Muscle layer of colon (tissue), 2 donors: ENCODE results near the gene CD101.

Source experiments
- H3K27ac ChIP-seq: one replicate; pipeline ENCODE4 v1.7.0; 2013; ENCODE audit warnings: low read depth, mild to moderate bottlenecking, low read length, moderate library complexity
- H3K27me3 ChIP-seq, 2 donors: one replicate each; pipeline ENCODE4 v1.7.0; 2013; ENCODE audit warnings: low read length in 2 of 2, mild to moderate bottlenecking in 2 of 2; ENCODE audit not compliant: insufficient read depth in 2 of 2, control insufficient read depth in 1 of 2
- H3K36me3 ChIP-seq: one replicate; pipeline ENCODE4 v1.7.0; 2013; ENCODE audit warnings: mild to moderate bottlenecking, low read length; ENCODE audit not compliant: insufficient read depth
- H3K4me1 ChIP-seq: one replicate; pipeline ENCODE4 v1.7.0; 2013; ENCODE audit warnings: mild to moderate bottlenecking, low read length; ENCODE audit not compliant: insufficient read depth
- H3K4me3 ChIP-seq, 2 donors: one replicate each; pipeline ENCODE4 v1.7.0; 2013; ENCODE audit warnings: low read length in 2 of 2, low read depth in 1 of 2, mild to moderate bottlenecking in 1 of 2, moderate library complexity in 1 of 2
- H3K9ac ChIP-seq: one replicate; pipeline ENCODE4 v1.7.0; 2013; ENCODE audit warnings: low read length
- H3K9me3 ChIP-seq: one replicate; pipeline ENCODE4 v1.7.0; 2013; ENCODE audit warnings: mild to moderate bottlenecking, low read length
- donor health status: abdominal sarcoma.
- donor health status: Adenocarcinoma of cecum.

CD101 gene

DNA sequence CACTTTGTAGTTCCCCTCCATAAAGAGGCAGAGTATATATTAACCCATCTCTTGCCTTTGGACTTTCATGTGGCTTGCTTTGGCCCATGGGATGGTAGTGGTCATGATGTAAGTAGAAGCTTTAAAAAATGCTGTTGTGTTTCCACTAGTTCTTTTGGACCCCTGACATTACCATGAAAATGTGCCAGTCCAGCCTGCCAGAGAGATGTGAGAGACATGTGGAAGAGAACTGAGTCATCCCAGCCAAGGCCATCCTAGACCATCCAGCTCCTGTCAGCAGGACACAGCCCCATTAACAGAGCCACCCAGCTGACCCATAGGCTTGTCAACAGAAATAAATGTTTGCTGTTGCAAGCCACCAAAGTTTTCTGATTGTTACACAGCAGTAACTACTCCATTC lies 3.9 kb upstream of the CD101 start:
- no peak overlapping the region for H3K27ac ChIP-seq
- no peak overlapping the region for H3K4me3 ChIP-seq
- no peaks in the 10 kb centered on the region for H3K4me1 ChIP-seq
- no peaks in the 10 kb centered on the region for H3K27me3 ChIP-seq
- H3K9me3 ChIP-seq: no peaks in the 10 kb centered on the region
- H3K9ac ChIP-seq: no peak overlapping the region
- H3K36me3 ChIP-seq: no peaks in the 10 kb centered on the region

DNA sequence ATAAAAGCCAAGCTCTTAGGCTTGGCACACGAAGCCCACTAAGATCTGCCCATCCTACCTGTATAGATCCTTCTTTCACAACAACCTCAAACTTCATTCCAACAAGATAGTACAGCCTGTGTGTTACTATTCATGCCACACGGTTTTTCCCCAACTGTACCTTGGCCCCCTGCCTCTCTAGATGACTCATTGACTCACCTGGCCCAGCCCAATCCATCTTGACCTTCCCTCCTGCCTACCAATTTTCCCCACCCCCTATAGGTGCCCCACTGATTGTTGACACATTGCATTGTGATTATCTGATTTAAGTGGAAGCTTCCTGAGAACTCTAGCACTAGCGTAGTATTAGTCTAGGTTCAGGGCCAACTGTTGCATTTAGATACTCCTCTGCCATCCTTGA lies 2.0 kb upstream of the CD101 start:
- H3K9me3 ChIP-seq: no peaks in the 10 kb centered on the region
- H3K9ac ChIP-seq: no peak overlapping the region
- H3K27me3 ChIP-seq: no peaks in the 10 kb centered on the region
- no peak overlapping the region for H3K27ac ChIP-seq
- no peaks in the 10 kb centered on the region for H3K4me1 ChIP-seq
- H3K36me3 ChIP-seq: no peaks in the 10 kb centered on the region
- H3K4me3 ChIP-seq: no peak overlapping the region

DNA sequence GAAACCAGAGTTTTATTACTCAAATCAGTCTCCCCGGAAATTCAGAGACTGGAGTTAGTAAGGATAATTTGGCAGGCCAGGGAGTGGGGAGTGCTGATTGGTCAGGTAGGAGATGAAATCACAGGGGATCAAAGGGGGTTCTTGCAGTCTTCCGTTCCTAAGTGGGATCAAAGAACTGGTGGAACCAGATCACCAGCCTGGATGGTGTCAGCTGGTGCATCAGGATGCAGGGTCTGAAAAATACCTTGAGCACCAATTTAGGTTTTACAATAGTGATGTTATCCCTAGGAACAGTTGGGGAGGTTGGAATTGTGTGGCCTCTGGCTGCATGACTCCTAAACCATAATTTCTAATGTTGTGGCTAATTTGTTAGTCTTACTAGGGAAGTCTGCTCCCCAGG lies 1.4 kb upstream of the CD101 start:
- no peak overlapping the region for H3K27ac ChIP-seq

DNA sequence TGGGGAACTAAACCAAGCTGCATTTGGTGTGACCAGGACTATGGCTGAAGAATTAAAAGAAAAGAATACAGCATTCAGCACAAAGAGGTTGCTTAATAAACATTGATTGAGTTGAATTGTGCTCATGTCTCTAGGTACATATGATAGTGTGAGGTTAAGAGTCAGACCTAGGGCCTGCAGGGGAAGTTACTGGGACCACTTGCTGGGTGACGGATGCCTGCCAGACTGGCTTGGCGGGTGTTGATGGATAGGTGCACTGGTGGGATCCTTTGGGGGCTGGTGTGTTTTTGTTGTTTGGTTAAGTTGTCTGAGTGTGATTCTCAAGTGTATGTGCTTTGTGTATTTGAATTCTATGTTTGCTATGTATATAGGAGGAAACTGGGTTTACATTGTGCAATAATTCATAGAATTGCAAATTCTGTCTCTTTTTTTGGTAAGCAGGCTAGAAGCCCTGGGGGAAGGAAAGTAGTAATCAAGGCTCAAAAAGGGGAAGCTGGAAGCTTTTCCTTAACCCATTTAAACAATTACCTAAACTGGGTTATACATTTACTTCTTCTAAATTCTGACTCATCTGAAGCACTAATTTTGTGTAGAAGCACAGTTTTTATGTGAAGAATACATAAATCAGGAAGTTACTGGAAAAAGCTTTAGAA lies 1.8 kb downstream of the CD101 start:
- Histone ChIP-seq H3K4me1 (peaks cover 5% of the 10 kb centered on the region), H3K27me3 (no peaks in the 10 kb centered on the region), H3K4me3 (no peak overlapping the region), H3K9me3 (no peaks in the 10 kb centered on the region), H3K36me3 (no peaks in the 10 kb centered on the region), H3K27ac (no peak overlapping the region), H3K9ac (no peak overlapping the region)

More for the DNA sequence above, 1.4 kb upstream of the CD101 start:
- Histone ChIP-seq H3K9me3 (no peaks in the 10 kb centered on the region), H3K27me3 (no peaks in the 10 kb centered on the region), H3K4me3 (no peak overlapping the region), H3K4me1 (no peaks in the 10 kb centered on the region), H3K9ac (no peak overlapping the region), H3K36me3 (no peaks in the 10 kb centered on the region)

DNA sequence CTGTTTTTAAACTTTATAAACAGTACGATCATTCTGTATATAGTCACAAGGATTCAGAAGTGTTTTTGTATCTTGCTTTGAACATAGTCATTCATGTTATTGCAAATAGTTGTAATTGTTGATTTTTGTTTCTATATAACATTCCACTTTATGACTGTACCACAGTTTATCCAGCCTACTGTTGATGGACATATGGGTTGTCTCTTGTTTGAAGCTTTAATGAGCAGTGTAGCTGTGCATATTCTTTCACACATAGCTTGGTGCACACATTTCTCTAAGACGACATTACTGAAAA lies 6.1 kb downstream of the CD101 start:
- Histone ChIP-seq H3K36me3 (no peaks in the 10 kb centered on the region), H3K27me3 (no peaks in the 10 kb centered on the region), H3K9me3 (no peaks in the 10 kb centered on the region), H3K4me1 (peaks cover 5% of the 10 kb centered on the region), H3K27ac (no peak overlapping the region), H3K9ac (no peak overlapping the region), H3K4me3 (no peak overlapping the region)

DNA sequence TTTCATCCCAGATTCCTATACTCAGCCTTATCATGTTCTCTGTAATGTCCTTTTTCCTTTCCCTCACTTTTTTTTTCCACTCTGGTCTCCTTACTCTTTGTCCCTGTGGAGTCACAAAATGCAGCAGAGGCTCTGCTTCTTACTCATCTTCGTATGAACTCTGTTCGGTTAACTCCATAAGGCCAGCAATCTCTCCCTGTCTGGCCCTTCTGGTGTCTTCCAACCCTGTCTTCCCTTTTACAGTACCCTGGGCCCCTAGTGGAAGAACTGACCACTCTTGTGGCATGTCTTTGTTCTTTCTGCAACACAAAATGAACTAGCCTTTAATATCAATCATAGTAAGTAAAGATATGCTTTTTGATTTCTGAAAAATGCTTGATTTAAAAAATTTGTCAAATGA lies 7.1 kb downstream of the CD101 start:
- no peak overlapping the region for H3K27ac ChIP-seq
- no peak overlapping the region for H3K4me3 ChIP-seq
- H3K9me3 ChIP-seq: no peaks in the 10 kb centered on the region
- H3K9ac ChIP-seq: no peak overlapping the region
- no peaks in the 10 kb centered on the region for H3K27me3 ChIP-seq
- peaks cover 5% of the 10 kb centered on the region for H3K4me1 ChIP-seq
- no peaks in the 10 kb centered on the region for H3K36me3 ChIP-seq

DNA sequence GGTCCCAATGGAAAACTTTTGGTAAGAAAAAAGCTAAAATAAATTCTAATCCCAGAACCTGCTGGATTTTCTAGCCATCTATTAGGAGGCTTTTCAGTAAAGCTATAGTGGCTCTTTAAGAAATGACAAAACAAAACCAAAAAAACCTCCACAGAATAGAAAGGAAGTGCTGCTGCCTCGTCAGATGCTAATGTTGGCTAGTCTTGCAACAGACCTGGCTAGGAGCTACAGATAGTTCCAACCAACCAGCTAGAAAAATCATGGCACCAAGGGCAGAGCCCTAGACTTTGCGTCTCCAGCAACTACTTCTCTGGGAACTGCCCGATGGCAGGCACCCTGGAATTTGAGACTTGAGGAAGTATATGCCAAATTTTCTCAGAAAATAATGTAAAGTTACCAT lies 7.6 kb downstream of the CD101 start:
- Histone ChIP-seq H3K4me1 (peaks cover 5% of the 10 kb centered on the region), H3K9me3 (no peaks in the 10 kb centered on the region), H3K27me3 (no peaks in the 10 kb centered on the region), H3K27ac (no peak overlapping the region), H3K36me3 (no peaks in the 10 kb centered on the region), H3K4me3 (no peak overlapping the region), H3K9ac (no peak overlapping the region)

DNA sequence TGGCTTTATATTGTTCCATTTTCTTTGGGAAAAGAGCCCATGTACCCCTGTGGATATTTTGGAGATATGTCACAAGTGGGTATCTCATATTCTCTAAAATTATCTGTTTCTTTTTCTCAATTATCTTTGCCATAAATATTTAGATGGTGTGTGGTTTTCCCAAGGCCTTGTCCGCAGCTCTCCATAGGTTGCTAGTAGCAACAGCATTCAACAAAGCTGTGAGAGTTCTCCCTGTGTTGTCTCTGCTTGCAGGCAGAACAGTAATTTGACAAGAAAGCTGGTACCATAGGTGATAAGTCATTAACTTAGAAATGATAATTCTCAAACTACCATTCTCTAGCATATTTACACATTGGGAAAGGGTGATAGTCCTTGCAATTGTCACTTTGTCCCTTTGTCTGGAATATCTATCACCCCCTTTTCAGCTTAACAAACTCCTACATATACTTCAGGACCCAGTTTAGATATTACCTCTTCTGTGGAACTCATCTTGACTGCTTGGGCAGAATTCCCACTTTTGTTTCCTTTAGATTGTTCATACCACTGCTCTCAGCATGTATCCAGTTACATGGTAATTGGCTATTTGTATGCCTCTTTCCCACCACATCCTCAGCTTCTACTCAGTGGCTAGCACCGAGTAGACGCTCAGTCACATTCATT lies 8.9 kb downstream of the CD101 start:
- no peaks in the 10 kb centered on the region for H3K9me3 ChIP-seq
- H3K27me3 ChIP-seq: no peaks in the 10 kb centered on the region
- no peak overlapping the region for H3K9ac ChIP-seq
- no peaks in the 10 kb centered on the region for H3K36me3 ChIP-seq
- no peak overlapping the region for H3K27ac ChIP-seq
- peaks cover 5% of the 10 kb centered on the region for H3K4me1 ChIP-seq
- no peak overlapping the region for H3K4me3 ChIP-seq

DNA sequence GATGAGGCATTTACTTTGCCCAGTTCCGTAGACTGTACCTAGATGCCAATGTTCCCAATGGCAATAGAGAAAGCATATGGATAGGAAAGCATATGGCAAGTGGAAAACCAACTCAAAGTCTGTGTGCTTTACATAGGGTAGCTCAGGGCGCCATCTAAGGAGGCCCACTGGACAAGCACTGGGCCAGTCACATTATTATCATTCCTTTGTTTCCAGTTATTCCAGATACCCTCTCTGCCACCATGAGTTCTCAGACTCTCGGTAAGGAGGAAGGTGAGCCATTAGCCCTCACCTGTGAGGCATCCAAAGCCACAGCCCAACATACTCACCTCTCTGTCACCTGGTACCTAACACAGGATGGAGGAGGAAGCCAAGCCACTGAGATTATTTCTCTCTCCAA lies 9.8 kb downstream of the CD101 start:
- no peaks in the 10 kb centered on the region for H3K36me3 ChIP-seq
- H3K27ac ChIP-seq: no peak overlapping the region
- no peaks in the 10 kb centered on the region for H3K9me3 ChIP-seq
- H3K4me1 ChIP-seq: peaks cover 5% of the 10 kb centered on the region
- no peak overlapping the region for H3K9ac ChIP-seq
- no peaks in the 10 kb centered on the region for H3K27me3 ChIP-seq
- H3K4me3 ChIP-seq: no peak overlapping the region

DNA sequence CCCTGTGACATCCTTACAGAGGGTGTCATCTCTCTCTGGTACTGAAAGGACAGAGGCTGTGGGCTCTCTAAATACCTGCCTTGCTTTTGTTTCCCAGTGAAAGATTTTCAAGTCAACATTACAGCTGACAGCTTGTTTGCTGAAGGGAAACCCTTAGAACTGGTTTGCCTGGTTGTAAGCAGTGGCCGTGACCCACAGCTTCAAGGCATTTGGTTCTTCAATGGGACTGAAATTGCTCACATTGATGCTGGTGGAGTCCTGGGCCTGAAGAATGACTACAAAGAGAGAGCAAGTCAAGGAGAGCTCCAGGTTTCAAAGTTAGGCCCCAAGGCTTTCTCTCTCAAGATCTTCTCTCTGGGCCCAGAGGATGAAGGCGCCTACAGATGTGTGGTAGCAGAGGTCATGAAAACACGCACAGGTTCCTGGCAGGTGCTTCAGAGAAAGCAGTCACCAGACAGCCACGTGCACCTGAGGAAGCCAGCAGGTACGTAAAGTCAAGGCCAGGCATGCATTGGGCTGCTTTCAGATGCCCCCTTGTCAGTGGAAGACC lies 11.8 kb downstream of the CD101 start:
- no peak overlapping the region for H3K9ac ChIP-seq
- H3K4me1 ChIP-seq: no peaks in the 10 kb centered on the region
- H3K36me3 ChIP-seq: no peaks in the 10 kb centered on the region
- H3K4me3 ChIP-seq: no peak overlapping the region
- H3K27ac ChIP-seq: no peak overlapping the region
- no peaks in the 10 kb centered on the region for H3K9me3 ChIP-seq
- H3K27me3 ChIP-seq: no peaks in the 10 kb centered on the region

DNA sequence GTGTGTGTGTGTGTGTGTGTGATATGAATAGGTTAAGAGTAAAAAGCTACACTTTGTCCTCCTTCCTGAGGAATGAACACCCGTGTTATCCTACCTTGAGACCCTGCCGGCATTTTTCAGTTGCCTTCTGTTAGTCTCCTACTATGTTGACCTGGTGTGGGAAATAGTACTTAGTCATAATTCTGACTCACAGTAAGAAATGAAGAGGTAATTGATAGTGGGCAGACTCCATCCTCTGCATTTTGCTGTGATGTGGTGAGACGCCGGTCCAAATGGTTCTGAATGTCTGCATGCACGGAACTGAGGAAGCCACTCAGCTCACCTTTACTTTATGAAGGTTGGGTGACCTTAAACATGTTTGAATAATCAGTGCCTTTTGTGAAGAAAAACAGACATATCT lies 12.6 kb downstream of the CD101 start:
- H3K27ac ChIP-seq: no peak overlapping the region
- no peak overlapping the region for H3K9ac ChIP-seq
- H3K9me3 ChIP-seq: no peaks in the 10 kb centered on the region
- no peaks in the 10 kb centered on the region for H3K27me3 ChIP-seq
- H3K4me1 ChIP-seq: no peaks in the 10 kb centered on the region
- H3K4me3 ChIP-seq: no peak overlapping the region
- no peaks in the 10 kb centered on the region for H3K36me3 ChIP-seq

DNA sequence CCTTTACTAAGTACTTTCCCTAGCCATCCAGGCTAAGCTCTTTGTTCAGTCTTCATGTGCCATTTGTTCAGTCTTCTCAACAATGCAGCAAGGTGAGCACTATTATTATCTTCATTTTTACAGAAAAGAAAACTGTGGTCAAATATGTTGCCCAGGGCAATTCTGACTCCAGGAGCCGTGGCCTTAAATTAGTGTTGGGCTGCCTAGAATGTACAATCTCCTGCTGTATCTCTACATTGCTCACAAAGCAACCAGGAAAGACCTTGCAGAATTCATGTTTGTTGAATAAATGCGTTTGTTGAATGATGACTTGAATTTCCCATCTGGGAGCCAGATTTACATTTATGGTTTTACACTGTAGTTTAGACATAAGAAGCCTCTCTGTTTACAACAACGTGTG lies 14.2 kb downstream of the CD101 start:
- no peaks in the 10 kb centered on the region for H3K4me1 ChIP-seq
- no peak overlapping the region for H3K4me3 ChIP-seq
- no peak overlapping the region for H3K27ac ChIP-seq
- H3K9ac ChIP-seq: no peak overlapping the region
- no peaks in the 10 kb centered on the region for H3K27me3 ChIP-seq
- no peaks in the 10 kb centered on the region for H3K9me3 ChIP-seq
- no peaks in the 10 kb centered on the region for H3K36me3 ChIP-seq
